ENCODE data around the gene JAK2. TPM values are rescaled to one million over a fixed set of nuclear protein-coding genes. Genes with fewer than 3 reads are reported as not detected.

JAK2 gene
- total RNA-seq, 1 donor from 2014 or later: 5.8 TPM

GRCh38 chr9:4969130-4969529 is 15.9 kb upstream of the JAK2 start:
- peaks cover 2% of the 10 kb centered on the region for H3K27me3 Mint-ChIP-seq (ENCODE audit: unreplicated experiment)
- no peaks in the 10 kb centered on the region for H3K36me3 Mint-ChIP-seq (ENCODE audit: unreplicated experiment)

GRCh38 chr9:4970970-4971641 is 14.0 kb upstream of the JAK2 start:
- peaks cover 2% of the 10 kb centered on the region for H3K27me3 Mint-ChIP-seq (ENCODE audit: unreplicated experiment)
- H3K4me1 Mint-ChIP-seq (ENCODE audit: low read depth, unreplicated experiment): no peaks in the 10 kb centered on the region
- no peak for DNase-seq
- no peak for TF ChIP-seq CTCF (IDR thresholded peaks at IDR 0.05; ENCODE audit: partially characterized antibody, unreplicated experiment)
- no peaks in the 10 kb centered on the region for H3K9me3 Mint-ChIP-seq (ENCODE audit: unreplicated experiment)
- no peak overlapping the region for H3K4me3 Mint-ChIP-seq (ENCODE audit: unreplicated experiment)
- no peaks in the 10 kb centered on the region for H3K36me3 Mint-ChIP-seq (ENCODE audit: unreplicated experiment)
- no peak overlapping the region for H3K27ac Mint-ChIP-seq (ENCODE audit: unreplicated experiment)

More at GRCh38 chr9:4969130-4969529, 15.9 kb upstream of the JAK2 start:
- Mint-ChIP-seq H3K9me3 (ENCODE audit: unreplicated experiment) (no peaks in the 10 kb centered on the region), H3K4me3 (ENCODE audit: unreplicated experiment) (no peak overlapping the region), H3K27ac (ENCODE audit: unreplicated experiment) (no peak overlapping the region), H3K4me1 (ENCODE audit: low read depth, unreplicated experiment) (no peaks in the 10 kb centered on the region)
- TF ChIP-seq CTCF (IDR thresholded peaks at IDR 0.05; ENCODE audit: partially characterized antibody, unreplicated experiment): no peak
- DNase-seq: no peak

GRCh38 chr9:4973246-4973645 is 11.8 kb upstream of the JAK2 start:
- H3K36me3 Mint-ChIP-seq (ENCODE audit: unreplicated experiment): no peaks in the 10 kb centered on the region
- no peaks in the 10 kb centered on the region for H3K9me3 Mint-ChIP-seq (ENCODE audit: unreplicated experiment)
- peaks cover 2% of the 10 kb centered on the region for H3K27me3 Mint-ChIP-seq (ENCODE audit: unreplicated experiment)
- no peaks in the 10 kb centered on the region for H3K4me1 Mint-ChIP-seq (ENCODE audit: low read depth, unreplicated experiment)
- H3K27ac Mint-ChIP-seq (ENCODE audit: unreplicated experiment): no peak overlapping the region
- H3K4me3 Mint-ChIP-seq (ENCODE audit: unreplicated experiment): no peak overlapping the region
- TF ChIP-seq CTCF (IDR thresholded peaks at IDR 0.05; ENCODE audit: partially characterized antibody, unreplicated experiment): no peak
- DNase-seq: no peak

- H3K36me3 Mint-ChIP-seq (ENCODE audit: unreplicated experiment): no peaks in the 10 kb centered on the region
- no peaks in the 10 kb centered on the region for H3K4me1 Mint-ChIP-seq (ENCODE audit: low read depth, unreplicated experiment)
- no peak for TF ChIP-seq CTCF (IDR thresholded peaks at IDR 0.05; ENCODE audit: partially characterized antibody, unreplicated experiment)
- H3K9me3 Mint-ChIP-seq (ENCODE audit: unreplicated experiment): no peaks in the 10 kb centered on the region
- peaks cover 2% of the 10 kb centered on the region for H3K27me3 Mint-ChIP-seq (ENCODE audit: unreplicated experiment)
- no peak overlapping the region for H3K4me3 Mint-ChIP-seq (ENCODE audit: unreplicated experiment)
- no peak overlapping the region for H3K27ac Mint-ChIP-seq (ENCODE audit: unreplicated experiment)
- DNase-seq: no peak
Measured at GRCh38 chr9:4973902-4974301, 11.2 kb upstream of the JAK2 start.

GRCh38 chr9:4979239-4979638 is 5.8 kb upstream of the JAK2 start:
- peaks cover 4% of the 10 kb centered on the region for H3K4me1 Mint-ChIP-seq (ENCODE audit: low read depth, unreplicated experiment)
- no peak for TF ChIP-seq CTCF (IDR thresholded peaks at IDR 0.05; ENCODE audit: partially characterized antibody, unreplicated experiment)
- no peaks in the 10 kb centered on the region for H3K36me3 Mint-ChIP-seq (ENCODE audit: unreplicated experiment)
- no peaks in the 10 kb centered on the region for H3K27me3 Mint-ChIP-seq (ENCODE audit: unreplicated experiment)
- no peak for DNase-seq
- H3K9me3 Mint-ChIP-seq (ENCODE audit: unreplicated experiment): no peaks in the 10 kb centered on the region
- no peak overlapping the region for H3K27ac Mint-ChIP-seq (ENCODE audit: unreplicated experiment)
- no peak overlapping the region for H3K4me3 Mint-ChIP-seq (ENCODE audit: unreplicated experiment)

Data from glutamatergic neuron (in vitro differentiated cells).